ENCODE results near the gene SOCS4. TPM values are rescaled to one million over a fixed set of nuclear protein-coding genes. Genes with fewer than 3 reads are reported as not detected.

The SOCS4 gene
- polyA plus RNA-seq, 1 experiment, result 11.1 TPM

- no peak for DNase-seq (ENCODE audit: low read depth, low spot score)
- no peaks in the 10 kb centered on the region for H3K9me3 ChIP-seq (ENCODE audit: control insufficient read depth, insufficient read depth, low read length)
- ChIA-PET CTCF (no interaction called here), POLR2A (no interaction called here)
- H3K27me3 ChIP-seq (ENCODE audit: control insufficient read depth, insufficient read depth, low read length), result no peaks in the 10 kb centered on the region
- no peak for TF ChIP-seq CTCF (IDR thresholded peaks at IDR 0.05; ENCODE audit: low read depth, low read length)
- no peak overlapping the region for H3K4me3 ChIP-seq (ENCODE audit: low read depth, low read length)
- H3K27ac ChIP-seq (ENCODE audit: low read depth, low read length), result no peak overlapping the region
These were observed 71.5 kb downstream of the SOCS4 start for GRCh38 chr14:55098561-55098898.

Other genes with a start within 250 kb of the SOCS4 start
- gene GCH1, start 124.4 kb upstream of the SOCS4 start, polyA plus RNA-seq (2011; rRNA removed), result 0.67 and 0.88 TPM in 2 replicates
- 4.2 and 6.7 TPM in 2 replicates for gene WDHD1, start 137 bp upstream of the SOCS4 start, polyA plus RNA-seq (2011; rRNA removed)
- 65.3 and 86.7 TPM in 2 replicates for gene MAPK1IP1L, start 24.4 kb downstream of the SOCS4 start, polyA plus RNA-seq (2011; rRNA removed)
- 303 and 383 TPM in 2 replicates for gene LGALS3, start 102.0 kb downstream of the SOCS4 start, polyA plus RNA-seq (2011; rRNA removed)
- 9.0 and 16.4 TPM in 2 replicates for gene DLGAP5, start 164.3 kb downstream of the SOCS4 start, polyA plus RNA-seq (2011; rRNA removed)
- gene FBXO34, start 244.2 kb downstream of the SOCS4 start, polyA plus RNA-seq (2011; rRNA removed), result 26.8 and 30.9 TPM in 2 replicates

Measured in AG04450 (cell line).